ENCODE results near the gene ROR2. TPM values are rescaled to one million over a fixed set of nuclear protein-coding genes. Genes with fewer than 3 reads are reported as not detected.

The ROR2 gene
- total RNA-seq, 2 experiments from 2014 or later: not detected

DNA sequence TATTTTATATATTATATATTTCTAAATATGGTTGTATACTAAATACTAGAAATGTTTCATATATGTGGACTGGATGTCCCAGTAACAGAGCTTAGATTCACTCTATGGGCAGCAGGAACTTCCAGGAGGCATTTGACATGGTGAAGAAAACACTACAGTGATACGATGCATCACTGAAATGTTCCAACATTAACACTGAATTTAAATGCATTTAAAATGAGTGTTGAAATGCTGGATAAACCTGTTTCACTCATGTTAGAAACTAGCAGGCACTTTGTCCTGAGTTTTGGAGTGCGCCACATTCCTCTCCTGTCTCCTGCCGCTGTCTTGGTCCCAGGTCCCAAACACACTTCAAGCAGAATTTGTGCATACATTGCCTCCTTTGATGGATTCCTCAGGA lies 288.6 kb downstream of the ROR2 start:
- Histone ChIP-seq H3K27me3 (ENCODE audit: control insufficient read depth in 1 of 2, insufficient read depth in 2 of 2, low read length in 2 of 2) (peaks cover 0 to 7% of the 10 kb centered on the region in 2 experiments), H3K9me3 (ENCODE audit: control insufficient read depth in 1 of 2, insufficient read depth in 1 of 2, low read length in 2 of 2) (no peaks in the 10 kb centered on the region), H3K4me3 (ENCODE audit: low read length) (no peak overlapping the region), H3K36me3 (ENCODE audit: insufficient read depth, low read length) (no peaks in the 10 kb centered on the region), H3K4me1 (ENCODE audit: insufficient read depth, low read length) (no peaks in the 10 kb centered on the region), H3K27ac (ENCODE audit: low read depth in 1 of 2, low read length in 2 of 2) (no peak overlapping the region)
- intact Hi-C loops (cut with DNase I, micrococcal nuclease): no loop called here
- H3K36me3 Mint-ChIP-seq (ENCODE audit: low read depth): no peaks in the 10 kb centered on the region
- peaks cover 11% of the 10 kb centered on the region for H3K27me3 Mint-ChIP-seq
- DNase-seq (no peak), ATAC-seq (ENCODE audit: poor library complexity) (no peak)
- ChIA-PET CTCF (no interaction called here), POLR2A (no interaction called here)
- no peak overlapping the region for H3K4me3 Mint-ChIP-seq
- no peaks in the 10 kb centered on the region for H3K4me1 Mint-ChIP-seq (ENCODE audit: low read depth)
- TF ChIP-seq, protein P1, sequence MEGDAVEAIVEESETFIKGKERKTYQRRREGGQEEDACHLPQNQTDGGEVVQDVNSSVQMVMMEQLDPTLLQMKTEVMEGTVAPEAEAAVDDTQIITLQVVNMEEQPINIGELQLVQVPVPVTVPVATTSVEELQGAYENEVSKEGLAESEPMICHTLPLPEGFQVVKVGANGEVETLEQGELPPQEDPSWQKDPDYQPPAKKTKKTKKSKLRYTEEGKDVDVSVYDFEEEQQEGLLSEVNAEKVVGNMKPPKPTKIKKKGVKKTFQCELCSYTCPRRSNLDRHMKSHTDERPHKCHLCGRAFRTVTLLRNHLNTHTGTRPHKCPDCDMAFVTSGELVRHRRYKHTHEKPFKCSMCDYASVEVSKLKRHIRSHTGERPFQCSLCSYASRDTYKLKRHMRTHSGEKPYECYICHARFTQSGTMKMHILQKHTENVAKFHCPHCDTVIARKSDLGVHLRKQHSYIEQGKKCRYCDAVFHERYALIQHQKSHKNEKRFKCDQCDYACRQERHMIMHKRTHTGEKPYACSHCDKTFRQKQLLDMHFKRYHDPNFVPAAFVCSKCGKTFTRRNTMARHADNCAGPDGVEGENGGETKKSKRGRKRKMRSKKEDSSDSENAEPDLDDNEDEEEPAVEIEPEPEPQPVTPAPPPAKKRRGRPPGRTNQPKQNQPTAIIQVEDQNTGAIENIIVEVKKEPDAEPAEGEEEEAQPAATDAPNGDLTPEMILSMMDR (IDR thresholded peaks at IDR 0.05): no peak
- no peaks in the 10 kb centered on the region for H3K9me3 Mint-ChIP-seq
- H3K27ac Mint-ChIP-seq: no peak overlapping the region

DNA sequence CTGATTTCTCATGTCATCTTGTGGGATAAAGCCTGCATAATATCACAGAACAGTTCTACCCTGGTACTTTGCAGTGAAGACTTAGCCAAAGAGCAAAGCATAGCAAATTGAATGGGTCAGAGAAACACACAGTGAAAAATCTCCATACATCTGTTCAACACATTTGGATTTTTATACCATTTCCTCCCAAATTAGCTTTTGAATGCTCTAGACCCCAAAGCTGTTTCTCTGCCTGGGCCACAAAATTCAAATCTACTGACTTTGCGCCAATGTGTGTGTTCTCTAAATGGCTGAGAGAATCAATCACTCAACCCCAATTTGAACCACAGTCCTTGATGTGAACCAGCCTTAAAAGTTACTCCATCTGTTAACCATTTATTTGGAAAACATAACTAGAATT lies 289.5 kb downstream of the ROR2 start:
- Histone ChIP-seq H3K27me3 (ENCODE audit: control insufficient read depth in 1 of 2, insufficient read depth in 2 of 2, low read length in 2 of 2) (peaks cover 0 to 7% of the 10 kb centered on the region in 2 experiments), H3K9me3 (ENCODE audit: control insufficient read depth in 1 of 2, insufficient read depth in 1 of 2, low read length in 2 of 2) (no peaks in the 10 kb centered on the region), H3K4me3 (ENCODE audit: low read length) (no peak overlapping the region), H3K4me1 (ENCODE audit: insufficient read depth, low read length) (no peaks in the 10 kb centered on the region), H3K27ac (ENCODE audit: low read depth in 1 of 2, low read length in 2 of 2) (no peak overlapping the region), H3K36me3 (ENCODE audit: insufficient read depth, low read length) (no peaks in the 10 kb centered on the region)
- no peak overlapping the region for H3K4me3 Mint-ChIP-seq
- no peaks in the 10 kb centered on the region for H3K4me1 Mint-ChIP-seq (ENCODE audit: low read depth)
- ATAC-seq (ENCODE audit: poor library complexity): no peak
- peaks cover 11% of the 10 kb centered on the region for H3K27me3 Mint-ChIP-seq
- DNase-seq: no peak
- CTCF ChIA-PET: no interaction called here
- POLR2A ChIA-PET: no interaction called here
- no peaks in the 10 kb centered on the region for H3K36me3 Mint-ChIP-seq (ENCODE audit: low read depth)
- TF ChIP-seq, protein P1 (IDR thresholded peaks at IDR 0.05): no peak
- H3K9me3 Mint-ChIP-seq: no peaks in the 10 kb centered on the region
- no peak overlapping the region for H3K27ac Mint-ChIP-seq
- intact Hi-C loops (cut with DNase I, micrococcal nuclease): no loop called here

DNA sequence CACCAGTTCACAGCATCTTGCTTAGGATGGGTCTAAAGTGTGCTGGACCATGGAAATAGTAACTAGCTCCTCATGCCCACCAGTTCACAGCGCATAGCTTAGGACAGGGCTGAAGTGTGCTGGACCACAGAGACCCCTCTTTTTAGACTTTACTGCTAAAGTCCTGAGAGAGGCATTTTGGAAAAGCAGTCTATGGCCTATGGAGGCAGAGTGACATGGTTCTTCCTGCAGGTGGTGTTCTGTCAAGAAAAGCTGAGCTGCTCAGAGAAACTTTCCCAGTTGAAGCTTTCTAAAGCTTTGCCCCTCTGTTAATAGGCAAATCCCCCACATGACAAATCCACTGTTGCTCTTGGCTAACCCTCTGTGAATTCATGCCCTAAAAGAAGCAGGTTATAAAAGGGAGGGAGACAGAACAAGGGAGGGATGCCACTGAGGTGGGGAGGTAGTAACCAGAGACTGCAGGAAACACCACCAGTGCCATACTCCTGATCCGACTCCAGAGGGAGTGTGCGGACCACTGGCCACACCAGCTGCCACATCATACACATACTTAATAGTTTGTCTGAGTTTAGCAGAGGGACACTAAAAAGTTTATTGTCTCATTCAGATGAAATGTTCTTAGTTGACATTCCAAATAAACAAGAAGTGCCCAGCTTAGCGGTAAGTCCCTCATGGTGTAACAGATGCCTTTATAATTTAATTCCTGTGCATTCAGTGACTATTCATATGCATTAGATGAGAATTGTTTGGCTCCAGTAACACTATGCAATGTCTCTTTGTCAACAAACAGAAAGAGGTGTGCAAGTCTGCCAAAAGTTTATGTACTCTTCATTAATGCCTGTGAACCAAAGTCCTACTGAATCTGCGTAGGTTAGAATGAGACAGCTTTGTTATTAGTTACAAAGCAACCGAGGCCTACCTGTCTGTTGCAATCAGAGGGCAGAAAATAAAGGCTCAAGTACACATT lies 290.2 kb downstream of the ROR2 start:
- ATAC-seq (ENCODE audit: poor library complexity) (no peak), DNase-seq (no peak)
- intact Hi-C loops (cut with DNase I, micrococcal nuclease): no loop called here
- Histone ChIP-seq H3K27ac (ENCODE audit: low read depth in 1 of 2, low read length in 2 of 2) (no peak overlapping the region), H3K9me3 (ENCODE audit: control insufficient read depth in 1 of 2, insufficient read depth in 1 of 2, low read length in 2 of 2) (no peaks in the 10 kb centered on the region), H3K27me3 (ENCODE audit: control insufficient read depth in 1 of 2, insufficient read depth in 2 of 2, low read length in 2 of 2) (peaks cover 0 to 7% of the 10 kb centered on the region in 2 experiments), H3K36me3 (ENCODE audit: insufficient read depth, low read length) (no peaks in the 10 kb centered on the region), H3K4me3 (ENCODE audit: low read length) (no peak overlapping the region), H3K4me1 (ENCODE audit: insufficient read depth, low read length) (no peaks in the 10 kb centered on the region)
- POLR2A ChIA-PET: no interaction called here
- Mint-ChIP-seq H3K27ac (no peak overlapping the region), H3K4me1 (ENCODE audit: low read depth) (no peaks in the 10 kb centered on the region), H3K4me3 (no peak overlapping the region), H3K36me3 (ENCODE audit: low read depth) (no peaks in the 10 kb centered on the region), H3K9me3 (no peaks in the 10 kb centered on the region), H3K27me3 (peaks cover 11% of the 10 kb centered on the region)
- CTCF ChIA-PET: no interaction called here
- TF ChIP-seq, protein P1 (IDR thresholded peaks at IDR 0.05): no peak

All from CD4-positive, alpha-beta T cell (primary cell).